ENCODE data around the gene MAN2C1.
"Not testable (repeated sequence)": the region's sequence is repeated elsewhere in the genome, so short reads cannot be mapped to it uniquely, and the experiment has no call there.

Gene MAN2C1

GRCh38 chr15:75353604-75354003 lies 14.8 kb downstream of the MAN2C1 start:
- in situ Hi-C loops (cut with HindIII; ENCODE audit: low sequenced_read_pairs): no loop called here
- H3K4me3 ChIP-seq (ENCODE audit: low read depth, low read length): no peak overlapping the region
- DNase-seq (ENCODE audit: low read depth, low spot score): no peak
- no peak for TF ChIP-seq CTCF (IDR thresholded peaks at IDR 0.05; ENCODE audit: low read depth, low read length)

GRCh38 chr15:75352186-75353080 lies 16.0 kb downstream of the MAN2C1 start:
- DNase-seq (ENCODE audit: low read depth, low spot score): no peak
- no peak overlapping the region for H3K4me3 ChIP-seq (ENCODE audit: low read depth, low read length)
- in situ Hi-C loops (cut with HindIII; ENCODE audit: low sequenced_read_pairs): no loop called here
- no peak for TF ChIP-seq CTCF (IDR thresholded peaks at IDR 0.05; ENCODE audit: low read depth, low read length)

GRCh38 chr15:75350601-75351361 lies 17.6 kb downstream of the MAN2C1 start:
- no peak for TF ChIP-seq CTCF (IDR thresholded peaks at IDR 0.05; ENCODE audit: low read depth, low read length)
- in situ Hi-C loops (cut with HindIII; ENCODE audit: low sequenced_read_pairs): no loop called here
- H3K4me3 ChIP-seq (ENCODE audit: low read depth, low read length): no peak overlapping the region
- no peak for DNase-seq (ENCODE audit: low read depth, low spot score)

GRCh38 chr15:75349851-75350588 lies 18.4 kb downstream of the MAN2C1 start:
- no peak for DNase-seq (ENCODE audit: low read depth, low spot score)
- TF ChIP-seq CTCF (IDR thresholded peaks at IDR 0.05; ENCODE audit: low read depth, low read length): no peak
- H3K4me3 ChIP-seq (ENCODE audit: low read depth, low read length): no peak overlapping the region
- in situ Hi-C loops (cut with HindIII; ENCODE audit: low sequenced_read_pairs): no loop called here

GRCh38 chr15:75349351-75349669 lies 19.1 kb downstream of the MAN2C1 start:
- DNase-seq (ENCODE audit: low read depth, low spot score); H3K4me3 ChIP-seq (ENCODE audit: low read depth, low read length); in situ Hi-C loops (cut with HindIII; ENCODE audit: low sequenced_read_pairs): not testable (repeated sequence)

GRCh38 chr15:75348562-75349350 lies 19.7 kb downstream of the MAN2C1 start:
- peak overlapping the region; percentile 70 for H3K4me3 ChIP-seq (ENCODE audit: low read depth, low read length)
- in situ Hi-C loops (cut with HindIII; ENCODE audit: low sequenced_read_pairs): no loop called here
- no peak for DNase-seq (ENCODE audit: low read depth, low spot score)
- no peak for TF ChIP-seq CTCF (IDR thresholded peaks at IDR 0.05; ENCODE audit: low read depth, low read length)

Measured in astrocyte of the spinal cord (primary cell).